ENCODE measurements around the gene NUDT8.
A peak's percentile ranks its signal among the peaks of the same experiment; 100 is the strongest.
"Not testable (repeated sequence)": the region's sequence is repeated elsewhere in the genome, so short reads cannot be mapped to it uniquely, and the experiment has no call there.

NUDT8 gene

GRCh38 chr11:67611704-67612587, 17.8 kb downstream of the NUDT8 start:
- no peak for DNase-seq

GRCh38 chr11:67611165-67611564, 18.6 kb downstream of the NUDT8 start:
- no peak for DNase-seq

GRCh38 chr11:67610302-67610868, 19.4 kb downstream of the NUDT8 start:
- no peak for DNase-seq

- DNase-seq = no peak
Measured at GRCh38 chr11:67609316-67609715, 20.4 kb downstream of the NUDT8 start.

GRCh38 chr11:67608486-67608885, 21.3 kb downstream of the NUDT8 start:
- DNase-seq = no peak

- DNase-seq = no peak
Measured at GRCh38 chr11:67607507-67607906, 22.2 kb downstream of the NUDT8 start.

GRCh38 chr11:67606492-67607295, 23.0 kb downstream of the NUDT8 start, which contains the start of gene NDUFV1:
Gene NDUFV1, plus strand, starts transcription at chr11:67606936. Its CDS starts 69 bp downstream, at chr11:67607005.
- DNase-seq = peak; percentile 92

GRCh38 chr11:67606093-67606491, 23.6 kb downstream of the NUDT8 start:
- peak; percentile 16 for DNase-seq

- no peak for DNase-seq
Measured at GRCh38 chr11:67605231-67606011, 24.3 kb downstream of the NUDT8 start.

GRCh38 chr11:67604815-67605214, 24.9 kb downstream of the NUDT8 start:
- no peak for DNase-seq

GRCh38 chr11:67604119-67604518, 25.6 kb downstream of the NUDT8 start:
- DNase-seq = not testable (repeated sequence)

- DNase-seq = no peak
Measured at GRCh38 chr11:67601098-67601497, 28.6 kb downstream of the NUDT8 start.

- DNase-seq = no peak
Measured at GRCh38 chr11:67600324-67601029, 29.3 kb downstream of the NUDT8 start.

GRCh38 chr11:67599149-67599548, 30.6 kb downstream of the NUDT8 start:
- no peak for DNase-seq

- not testable (repeated sequence) for DNase-seq
Measured at GRCh38 chr11:67597963-67598362, 31.8 kb downstream of the NUDT8 start.

- DNase-seq = not testable (repeated sequence)
Measured at GRCh38 chr11:67597458-67597857, 32.3 kb downstream of the NUDT8 start.

- DNase-seq = no peak
Measured at GRCh38 chr11:67596753-67597300, 32.9 kb downstream of the NUDT8 start.

GRCh38 chr11:67594480-67594879, 35.3 kb downstream of the NUDT8 start:
- no peak for DNase-seq

GRCh38 chr11:67593565-67593905, 36.2 kb downstream of the NUDT8 start:
- no peak for DNase-seq

GRCh38 chr11:67592880-67593564, 36.7 kb downstream of the NUDT8 start:
- DNase-seq = no peak

- DNase-seq = not testable (repeated sequence)
Measured at GRCh38 chr11:67588899-67589415, 40.8 kb downstream of the NUDT8 start.
